ENCODE data around the gene BMP8A. TPM values are rescaled to one million over a fixed set of nuclear protein-coding genes. Genes with fewer than 3 reads are reported as not detected.

BMP8A gene
- total and polyA plus RNA-seq, 9 of the 15 experiments (the other 6 are each of a cell fraction or from before 2014, with no cell fraction given): 0.05 to 0.31 TPM; not detected in 7

DNA sequence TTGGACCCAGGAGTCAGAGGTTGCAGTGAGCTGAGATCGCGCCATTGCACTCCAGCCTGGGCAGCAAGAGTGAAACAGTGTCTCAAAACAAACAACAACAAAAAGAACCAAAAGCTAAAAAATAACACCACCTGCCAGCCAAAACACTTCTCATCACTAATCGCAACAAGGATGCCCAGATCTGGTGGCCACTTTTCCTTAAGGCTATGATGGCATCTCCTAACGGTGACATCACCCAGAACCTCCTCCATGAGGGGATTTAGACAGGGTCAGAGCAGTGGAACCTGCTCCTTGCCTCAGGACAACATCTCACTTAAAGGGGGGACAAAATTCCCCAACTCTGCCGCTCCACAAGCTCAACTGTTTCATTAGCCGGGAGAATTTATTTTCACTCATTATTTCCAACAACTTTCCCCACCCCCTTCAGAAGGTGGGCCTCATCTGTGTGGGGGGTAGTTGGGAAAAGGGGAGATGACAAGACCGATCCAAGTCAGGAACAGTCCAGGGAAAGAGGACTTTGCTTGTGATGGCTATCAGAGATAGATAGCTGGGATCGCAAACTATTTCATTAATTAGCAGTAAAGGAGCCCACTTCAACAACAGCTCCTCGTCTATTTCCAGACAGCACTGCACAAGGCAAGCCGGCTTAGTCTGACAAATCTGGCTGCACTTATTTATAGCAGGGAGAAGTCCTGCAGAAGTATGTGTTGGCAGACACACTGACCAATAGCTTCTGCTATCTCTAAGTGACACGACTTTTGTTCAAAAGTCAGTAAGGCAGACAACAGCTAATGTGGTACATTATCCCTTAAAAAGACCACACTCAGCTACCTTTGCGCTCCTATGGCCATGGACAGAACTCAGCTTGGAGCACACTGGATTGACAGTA lies 82.5 kb downstream of the BMP8A start:
- Histone ChIP-seq H4K20me1 (replicated peaks; ENCODE audit: control insufficient read depth, insufficient read depth, low read length) (peaks cover 50% of the 10 kb centered on the region), H3K9me3 (replicated peaks; ENCODE audit: control insufficient read depth, insufficient read depth, low read depth, low read length) (no peaks in the 10 kb centered on the region), H2AFZ (ENCODE audit: low read depth, low read length) (no peak overlapping the region), H3K9ac (ENCODE audit: insufficient read depth in 1 of 2, low read depth in 2 of 2, low read length in 2 of 2) (peak overlapping the region; percentile 92 to 95; a peak in 3 of 4 replicates), H3K27me3 (ENCODE audit: control insufficient read depth in 2 of 2, insufficient read depth in 2 of 2, low read length in 2 of 2) (no peaks in the 10 kb centered on the region), H3K4me2 (ENCODE audit: insufficient read depth, low read length) (peak overlapping the region; percentile 90), H3K9me1 (ENCODE audit: control insufficient read depth, insufficient read depth, low read length) (peaks cover 16% of the 10 kb centered on the region), H3K4me3 (peak overlapping the region; percentile 91), H3K79me2 (ENCODE audit: control insufficient read depth, insufficient read depth, low read length) (peaks cover 77% of the 10 kb centered on the region), H3K4me1 (replicated peaks in 1 of 2; ENCODE audit: control insufficient read depth in 2 of 2, insufficient read depth in 2 of 2, low read length in 2 of 2) (peaks cover 22 to 24% of the 10 kb centered on the region in 2 experiments; a peak in 4 of 5 replicates), H3K36me3 (ENCODE audit: control insufficient read depth, insufficient read depth, low read length) (peaks cover 67% of the 10 kb centered on the region), H3K27ac (ENCODE audit: extremely low read depth, low read depth, low read length) (peak overlapping the region; percentile 12; the same call in 1 of the 3 replicates)
- FAIRE-seq: peak; percentile 70
- peak in 2 of 4 experiments; percentile 18 to 48 for DNase-seq (ENCODE audit: extremely low read depth in 1 of 4, low spot score in 3 of 4)
- no TSS peak for BruUV-seq (replicated peaks)
- WGBS (ENCODE audit: insufficient coverage, low coverage, missing lambda C conversion rate): 5% methylated on average over 12 of the region's 12 CpGs
- in situ Hi-C loops (cut with MboI): no loop called here
- ATAC-seq: peak; percentile 22
- ChIA-PET POLR2A (interaction anchor here (0.5 to 5.4 kb wide), 24 partner anchors 10 to 472 kb away, joined by 3 to 82 read pairs (median 3); no protein-coding TSS in a partner anchor), CTCF (ENCODE audit: low intra/inter-chr PET ratio) (no interaction called here)
- intact Hi-C loops (cut with micrococcal nuclease): no loop called here
- TF ChIP-seq KDM1A (IDR thresholded peaks at IDR 0.05): peak in 1 of 2 experiments; percentile 22; a peak in 2 of 4 replicates
- no peak for TF ChIP-seq KAT7 (CRISPR knock-in tag; IDR thresholded peaks at IDR 0.05; ENCODE audit: borderline replicate concordance)
- no peak for TF ChIP-seq JUN (IDR thresholded peaks at IDR 0.05; ENCODE audit: borderline replicate concordance, low read depth, low read length)
- no peak for TF ChIP-seq JUN (CRISPR knock-in tag; IDR thresholded peaks at IDR 0.05; ENCODE audit: borderline replicate concordance)
- TF ChIP-seq SMC3 (conservative IDR thresholded peaks at IDR 0.05; ENCODE audit: insufficient read depth, low read depth, low read length): no peak
- no peak for TF ChIP-seq NEUROD1 (IDR thresholded peaks at IDR 0.05; ENCODE audit: borderline replicate concordance, low read depth, low read length, partially characterized antibody)
- TF ChIP-seq MEIS2 (IDR thresholded peaks at IDR 0.05; ENCODE audit: partially characterized antibody): peak; percentile 38
- peak; percentile 23 for TF ChIP-seq KDM5B (IDR thresholded peaks at IDR 0.05; ENCODE audit: insufficient replicate concordance, low read depth, low read length)
- TF ChIP-seq FOXJ2 (tag; IDR thresholded peaks at IDR 0.05): no peak
- TF ChIP-seq, protein P1, sequence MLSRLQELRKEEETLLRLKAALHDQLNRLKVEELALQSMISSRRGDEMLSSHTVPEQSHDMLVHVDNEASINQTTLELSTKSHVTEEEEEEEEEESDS (CRISPR knock-in tag; IDR thresholded peaks at IDR 0.05): no peak
- TF ChIP-seq ZNF77 (CRISPR knock-in tag; IDR thresholded peaks at IDR 0.05): no peak
- TF ChIP-seq ZNF696 (CRISPR knock-in tag; conservative IDR thresholded peaks at IDR 0.05): no peak
- 0 out of 2 replicates have a peak, but pooled peaks have one; percentile 13 for TF ChIP-seq CREM (IDR thresholded peaks at IDR 0.05; ENCODE audit: low read depth)
- TF ChIP-seq, protein P2, sequence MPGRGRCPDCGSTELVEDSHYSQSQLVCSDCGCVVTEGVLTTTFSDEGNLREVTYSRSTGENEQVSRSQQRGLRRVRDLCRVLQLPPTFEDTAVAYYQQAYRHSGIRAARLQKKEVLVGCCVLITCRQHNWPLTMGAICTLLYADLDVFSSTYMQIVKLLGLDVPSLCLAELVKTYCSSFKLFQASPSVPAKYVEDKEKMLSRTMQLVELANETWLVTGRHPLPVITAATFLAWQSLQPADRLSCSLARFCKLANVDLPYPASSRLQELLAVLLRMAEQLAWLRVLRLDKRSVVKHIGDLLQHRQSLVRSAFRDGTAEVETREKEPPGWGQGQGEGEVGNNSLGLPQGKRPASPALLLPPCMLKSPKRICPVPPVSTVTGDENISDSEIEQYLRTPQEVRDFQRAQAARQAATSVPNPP (IDR thresholded peaks at IDR 0.05; ENCODE audit: borderline replicate concordance, insufficient read depth, insufficient read length): no peak
- no peak for TF ChIP-seq CEBPG (CRISPR knock-in tag; IDR thresholded peaks at IDR 0.05)
- TF ChIP-seq CEBPG (tag; conservative IDR thresholded peaks at IDR 0.05 in 1 of 2, IDR thresholded peaks at IDR 0.05 in 1 of 2): no peak
- no peak for TF ChIP-seq KHSRP (IDR thresholded peaks at IDR 0.05)
- peak; percentile 19; the same call in 1 of the 2 replicates for TF ChIP-seq POLR2AphosphoS5 (IDR thresholded peaks at IDR 0.05; ENCODE audit: control insufficient read depth, insufficient read depth, low read depth, low read length)
- TF ChIP-seq, protein P3, sequence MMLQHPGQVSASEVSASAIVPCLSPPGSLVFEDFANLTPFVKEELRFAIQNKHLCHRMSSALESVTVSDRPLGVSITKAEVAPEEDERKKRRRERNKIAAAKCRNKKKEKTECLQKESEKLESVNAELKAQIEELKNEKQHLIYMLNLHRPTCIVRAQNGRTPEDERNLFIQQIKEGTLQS (IDR thresholded peaks at IDR 0.05): peak; percentile 65
- TF ChIP-seq, protein P3 (CRISPR knock-in tag; conservative IDR thresholded peaks at IDR 0.05): no peak

Data from K562 (cell line).